ENCODE measurements around the gene MAST4. TPM values are rescaled to one million over a fixed set of nuclear protein-coding genes. Genes with fewer than 3 reads are reported as not detected.

The MAST4 gene
- polyA plus RNA-seq, 2 of the 4 experiments (the other 2 are of a cell fraction), result 1.2 to 5.8 TPM

DNA sequence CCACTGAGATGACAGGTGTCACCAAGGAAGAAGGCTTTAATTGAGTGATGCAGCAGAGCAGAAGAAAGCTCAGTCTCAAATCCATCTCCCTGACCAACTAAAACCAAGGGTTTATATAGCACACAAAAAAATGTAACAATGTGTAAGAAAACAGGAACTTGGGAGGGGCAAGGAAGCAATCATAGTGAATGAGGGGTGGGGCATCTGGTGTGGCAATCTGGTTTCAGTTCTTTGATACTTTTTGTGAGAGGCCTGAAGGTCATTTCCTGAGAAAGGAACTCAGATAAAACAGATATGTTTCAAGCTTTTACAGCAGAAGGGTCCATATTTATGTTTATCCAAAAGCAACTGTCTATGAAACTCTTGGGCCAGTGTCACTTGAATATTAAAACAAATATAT is 580.7 kb downstream of the MAST4 start:
- Histone ChIP-seq H3K27ac (no peak overlapping the region), H3K4me3 (no peak overlapping the region), H3K4me1 (no peaks in the 10 kb centered on the region), H3K9me3 (no peaks in the 10 kb centered on the region), H3K4me2 (no peak overlapping the region)
- ChIA-PET CTCF (interaction anchor here (1.0 to 2.8 kb wide), 5 partner anchors 10 to 32 kb away, joined by 3 to 16 read pairs (median 4); no protein-coding TSS in a partner anchor), POLR2A (no interaction called here)
- FAIRE-seq, result peak; percentile 23
- ATAC-seq, result no peak
- DNase-seq (ENCODE audit: low read depth in 1 of 2, low spot score in 1 of 2), result no peak
- TF ChIP-seq EHMT2 (IDR thresholded peaks at IDR 0.05; ENCODE audit: low read depth), result no peak

DNA sequence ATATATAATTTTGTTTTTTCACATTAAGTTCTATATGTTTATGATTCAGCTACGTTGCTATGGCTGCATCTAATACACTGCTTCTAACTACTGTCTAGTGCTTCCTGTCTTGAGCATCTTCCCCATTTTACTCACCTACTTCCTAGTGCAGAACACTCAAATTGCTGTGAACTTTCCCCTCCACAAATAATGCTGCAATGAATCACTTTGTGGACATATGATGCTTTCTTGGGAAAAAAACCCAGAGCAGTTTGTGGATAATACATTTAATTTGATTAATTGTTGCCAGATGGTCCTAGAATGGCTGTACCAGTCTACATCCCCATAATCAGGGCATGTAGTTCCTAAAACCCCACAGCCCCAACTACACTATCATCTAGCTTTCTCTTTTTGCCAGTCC is 581.9 kb downstream of the MAST4 start:
- ChIA-PET CTCF (interaction anchor here (1.2 to 1.6 kb wide), 2 partner anchors 11 to 12 kb away, joined by 4 read pairs; no protein-coding TSS in a partner anchor), POLR2A (no interaction called here)
- no peak overlapping the region for H3K27ac ChIP-seq
- no peak for DNase-seq (ENCODE audit: low read depth in 1 of 2, low spot score in 1 of 2)
- no peak for FAIRE-seq
- no peak for ATAC-seq
- H3K4me2 ChIP-seq, result no peak overlapping the region
- TF ChIP-seq HMGXB4 (CRISPR knock-in tag; IDR thresholded peaks at IDR 0.05; ENCODE audit: borderline replicate concordance) (no peak), CBX2 (IDR thresholded peaks at IDR 0.05; ENCODE audit: borderline replicate concordance, low read depth) (no peak), KDM1A (IDR thresholded peaks at IDR 0.05; ENCODE audit: low read depth) (no peak), JUNB (IDR thresholded peaks at IDR 0.05) (no peak), MAFK (IDR thresholded peaks at IDR 0.05; ENCODE audit: partially characterized antibody) (no peak), HDAC2 (IDR thresholded peaks at IDR 0.05) (no peak), GATA3 (IDR thresholded peaks at IDR 0.05; ENCODE audit: borderline replicate concordance) (no peak), RCOR1 (IDR thresholded peaks at IDR 0.05; ENCODE audit: low read depth, low read length) (no peak)
- TF ChIP-seq, protein P1, sequence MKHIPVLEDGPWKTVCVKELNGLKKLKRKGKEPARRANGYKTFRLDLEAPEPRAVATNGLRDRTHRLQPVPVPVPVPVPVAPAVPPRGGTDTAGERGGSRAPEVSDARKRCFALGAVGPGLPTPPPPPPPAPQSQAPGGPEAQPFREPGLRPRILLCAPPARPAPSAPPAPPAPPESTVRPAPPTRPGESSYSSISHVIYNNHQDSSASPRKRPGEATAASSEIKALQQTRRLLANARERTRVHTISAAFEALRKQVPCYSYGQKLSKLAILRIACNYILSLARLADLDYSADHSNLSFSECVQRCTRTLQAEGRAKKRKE (CRISPR knock-in tag; IDR thresholded peaks at IDR 0.05; ENCODE audit: low read depth), result no peak
- H3K4me1 ChIP-seq, result no peaks in the 10 kb centered on the region
- no peak overlapping the region for H3K4me3 ChIP-seq
- H3K9me3 ChIP-seq, result no peaks in the 10 kb centered on the region
- WGBS (ENCODE audit: missing lambda C conversion rate), result 3% methylated on average over 1 of the region's 1 CpG

- no peak for FAIRE-seq
- Histone ChIP-seq H3K27ac (no peak overlapping the region), H3K9me3 (no peaks in the 10 kb centered on the region), H3K4me3 (no peak overlapping the region), H3K4me2 (no peak overlapping the region), H3K4me1 (no peaks in the 10 kb centered on the region)
- DNase-seq (ENCODE audit: low read depth in 1 of 2, low spot score in 1 of 2), result no peak
- CTCF ChIA-PET, result interaction anchor here (0.8 to 3.1 kb wide), 3 partner anchors 10 to 22 kb away, joined by 3 to 19 read pairs (median 4); no protein-coding TSS in a partner anchor
- no peak for ATAC-seq
- POLR2A ChIA-PET, result no interaction called here
- TF ChIP-seq FOXS1 (CRISPR knock-in tag; IDR thresholded peaks at IDR 0.05), result no peak
- TF ChIP-seq PHF8 (IDR thresholded peaks at IDR 0.05; ENCODE audit: borderline replicate concordance, low read depth), result no peak
- TF ChIP-seq HOXA7 (CRISPR knock-in tag; IDR thresholded peaks at IDR 0.05), result no peak
- TF ChIP-seq ZNF302 (CRISPR knock-in tag; IDR thresholded peaks at IDR 0.05), result no peak
- no peak for TF ChIP-seq HES2 (IDR thresholded peaks at IDR 0.05)
- no peak for TF ChIP-seq MAFK (IDR thresholded peaks at IDR 0.05; ENCODE audit: partially characterized antibody)
- no peak for TF ChIP-seq HMGXB4 (CRISPR knock-in tag; IDR thresholded peaks at IDR 0.05; ENCODE audit: borderline replicate concordance)
- TF ChIP-seq USF2 (IDR thresholded peaks at IDR 0.05), result no peak
- TF ChIP-seq, protein P2, sequence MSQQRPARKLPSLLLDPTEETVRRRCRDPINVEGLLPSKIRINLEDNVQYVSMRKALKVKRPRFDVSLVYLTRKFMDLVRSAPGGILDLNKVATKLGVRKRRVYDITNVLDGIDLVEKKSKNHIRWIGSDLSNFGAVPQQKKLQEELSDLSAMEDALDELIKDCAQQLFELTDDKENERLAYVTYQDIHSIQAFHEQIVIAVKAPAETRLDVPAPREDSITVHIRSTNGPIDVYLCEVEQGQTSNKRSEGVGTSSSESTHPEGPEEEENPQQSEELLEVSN (IDR thresholded peaks at IDR 0.05; ENCODE audit: borderline replicate concordance, low read depth), result no peak
- TF ChIP-seq ZSCAN20 (CRISPR knock-in tag; IDR thresholded peaks at IDR 0.05), result no peak
- no peak for TF ChIP-seq ZC3H11A (IDR thresholded peaks at IDR 0.05)
- TF ChIP-seq SMC3 (IDR thresholded peaks at IDR 0.05), result no peak
- TF ChIP-seq ELK1 (IDR thresholded peaks at IDR 0.05; ENCODE audit: low read depth, low read length), result no peak
- no peak for TF ChIP-seq GATA3 (IDR thresholded peaks at IDR 0.05; ENCODE audit: borderline replicate concordance)
- TF ChIP-seq, protein P1 (CRISPR knock-in tag; IDR thresholded peaks at IDR 0.05; ENCODE audit: low read depth), result no peak
- 80% methylated on average over 7 of the region's 7 CpGs for WGBS (ENCODE audit: missing lambda C conversion rate)
These were observed 582.8 kb downstream of the MAST4 start for GRCh38 chr5:67178966-67179365.

Data from A549 (cell line).